DMS53 treated with DMSO at 0.1 percent for 48 hours (cell line): Measurements from ENCODE around the gene ZNF576.
"Not testable (repeated sequence)": the region's sequence is repeated elsewhere in the genome, so short reads cannot be mapped to it uniquely, and the experiment has no call there.

Experiments used
- DNase-seq: peaks from one replicate; lab custom pipeline; 2025; ENCODE audit not compliant: unreplicated experiment; lab: John Stamatoyannopoulos, UW

Gene ZNF576

DNA sequence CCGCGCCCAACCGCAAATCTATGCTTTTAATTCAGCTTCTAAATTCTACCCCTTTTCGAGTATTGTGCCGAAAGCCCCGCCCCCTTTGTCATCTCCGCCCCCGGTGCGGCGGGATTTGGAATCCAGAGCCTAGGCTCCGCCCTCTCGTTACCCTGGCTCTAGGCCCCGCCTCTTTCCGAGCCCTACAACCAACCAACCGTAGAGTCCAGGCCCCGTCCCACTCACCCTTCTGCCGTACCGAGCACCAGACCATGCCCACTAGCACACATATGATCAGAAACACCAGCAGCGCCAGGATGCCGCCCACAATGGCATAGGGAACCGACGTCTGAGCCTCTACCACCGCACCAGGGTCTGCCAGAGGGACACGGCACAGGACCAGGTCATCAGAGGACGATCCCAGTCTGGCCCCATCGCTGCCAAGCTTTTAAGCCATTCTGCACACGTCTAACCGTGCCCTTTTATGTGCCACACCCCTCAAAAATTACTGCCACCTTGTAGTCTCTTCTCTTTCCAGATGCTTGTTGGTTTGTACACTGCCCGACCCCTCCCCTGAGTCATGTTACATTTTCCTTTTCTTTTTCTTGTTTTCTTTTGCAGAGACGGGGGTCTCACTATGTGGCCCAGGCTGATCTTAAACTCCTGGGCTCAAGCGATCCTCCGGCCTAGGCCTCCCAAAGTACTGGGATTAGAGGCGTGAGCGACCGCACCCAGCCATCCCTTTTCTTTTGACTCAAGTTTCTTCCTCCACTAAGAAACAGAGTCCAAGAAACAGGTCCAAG, 27.7 kb downstream of the ZNF576 start:
- DNase-seq: no peak

DNA sequence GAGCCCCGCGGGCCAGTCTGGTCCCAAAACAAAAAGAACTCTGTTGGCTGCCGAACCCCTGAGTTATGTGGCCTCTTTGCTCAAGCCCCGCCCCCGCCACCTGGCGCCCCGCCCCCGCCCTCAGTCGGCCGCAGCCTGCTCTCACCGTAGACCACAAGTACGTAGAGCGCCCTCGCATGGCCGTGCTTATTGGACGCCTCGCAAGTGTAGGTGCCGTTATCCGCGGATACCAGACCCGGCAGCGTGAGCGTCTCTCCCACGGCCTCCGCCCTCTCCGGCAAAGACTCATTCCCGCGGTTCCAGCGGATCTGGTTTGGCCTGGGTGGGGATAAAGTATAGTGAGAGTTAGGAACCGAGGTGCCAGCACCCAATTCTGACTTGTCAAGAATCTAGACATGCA, 28.5 kb downstream of the ZNF576 start:
- no peak for DNase-seq

DNA sequence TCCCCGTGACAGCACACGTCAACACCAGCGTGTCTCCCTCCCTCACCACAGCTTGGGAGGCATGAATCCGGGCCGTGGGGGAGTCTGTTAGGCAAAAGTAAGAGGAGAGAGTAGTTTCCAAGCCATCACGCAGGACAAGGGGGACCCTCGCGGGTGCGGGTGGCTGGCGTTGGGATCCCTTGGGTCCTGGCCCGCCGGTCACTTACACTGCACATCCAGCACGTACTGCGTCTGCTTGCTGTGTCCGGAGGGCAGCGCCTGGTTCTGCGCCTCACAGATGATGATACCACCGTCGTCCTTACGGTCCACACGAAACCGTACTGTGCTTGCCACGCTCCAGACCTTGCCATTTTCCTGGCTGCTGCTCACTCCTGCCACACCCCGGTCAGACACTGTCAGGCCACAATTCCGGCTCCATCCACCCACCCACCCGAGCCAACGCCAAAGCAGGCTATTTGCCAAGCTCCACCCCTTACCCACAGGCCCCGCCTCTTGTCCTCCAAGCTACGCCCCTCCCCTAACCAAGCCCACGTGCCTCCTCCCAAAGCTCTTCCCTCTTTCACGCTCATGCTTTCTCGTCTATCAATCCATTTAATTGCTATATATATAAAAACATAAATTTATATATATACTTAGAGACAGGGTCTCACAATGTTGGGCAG, 29.7 kb downstream of the ZNF576 start:
- no peak for DNase-seq

DNA sequence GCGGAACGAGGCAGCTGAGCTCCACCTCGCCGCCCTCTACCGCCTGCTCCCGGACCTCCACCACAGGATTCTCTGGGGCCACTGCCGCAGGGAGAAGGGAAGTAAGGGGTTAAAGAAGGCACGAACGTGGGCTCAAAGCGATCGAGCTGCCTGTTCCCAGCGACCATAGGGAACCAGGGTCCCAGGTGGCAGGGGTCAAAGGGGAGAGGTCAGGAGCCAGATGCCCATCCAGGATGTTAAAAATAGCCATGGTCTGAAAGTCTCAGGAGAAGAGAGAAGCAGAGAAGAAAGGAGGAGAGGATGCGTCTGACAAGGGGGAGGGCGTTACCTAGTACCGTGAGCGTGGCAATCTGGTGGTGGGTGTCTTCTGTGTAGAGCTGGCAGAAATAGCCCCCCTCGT, 30.4 kb downstream of the ZNF576 start:
- DNase-seq: no peak

DNA sequence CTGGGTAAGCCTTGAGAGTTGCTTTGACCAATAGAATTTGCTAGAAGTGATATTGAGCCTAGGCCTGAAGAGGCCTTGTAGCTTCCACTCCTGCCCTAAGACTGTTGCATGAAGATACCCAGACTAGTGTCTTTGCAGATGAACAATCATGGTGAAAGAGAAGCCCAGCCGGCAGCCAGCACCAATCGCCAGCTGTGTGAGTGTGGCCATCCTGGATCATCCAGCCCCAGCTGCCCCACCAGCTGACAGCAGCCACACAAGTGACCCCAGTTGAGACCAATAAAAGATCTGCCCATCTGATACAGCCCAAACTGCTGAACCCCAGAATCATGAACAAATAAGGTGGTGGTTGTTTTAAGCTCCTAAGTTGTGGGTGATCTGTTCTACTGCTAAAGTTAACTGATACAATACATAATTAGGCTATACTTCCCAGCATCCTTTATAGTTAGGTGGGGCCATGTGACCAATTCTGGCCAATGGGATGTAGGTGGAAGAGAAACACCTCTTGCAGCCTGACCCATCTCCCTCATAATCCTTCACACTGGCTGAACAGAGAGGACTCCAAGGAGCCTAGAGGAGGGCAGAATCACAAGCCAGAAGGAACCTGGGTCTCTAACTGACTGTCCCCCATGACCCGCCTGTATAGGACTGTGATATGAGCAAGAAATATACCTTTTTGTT, 32.4 kb downstream of the ZNF576 start:
- DNase-seq: no peak

DNA sequence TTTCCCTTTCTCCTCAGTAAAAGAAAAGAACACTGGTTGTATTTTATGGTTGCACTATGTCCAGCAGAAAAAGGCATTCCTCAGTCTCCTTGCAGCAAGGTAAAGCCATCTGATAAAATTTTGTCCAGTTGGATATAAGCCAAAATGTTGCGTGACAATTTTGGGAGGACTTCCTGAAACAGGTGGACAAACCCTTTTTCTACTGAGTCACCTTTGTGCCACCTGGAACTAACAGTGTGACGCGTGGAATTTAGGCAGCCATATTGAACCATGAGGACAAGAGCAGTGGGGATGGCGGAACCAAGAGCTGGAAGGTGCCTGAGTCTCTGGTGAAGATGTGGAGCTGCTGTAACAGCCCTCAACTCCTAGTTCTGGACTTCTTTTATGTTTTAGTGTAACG, 35.1 kb downstream of the ZNF576 start:
- no peak for DNase-seq

DNA sequence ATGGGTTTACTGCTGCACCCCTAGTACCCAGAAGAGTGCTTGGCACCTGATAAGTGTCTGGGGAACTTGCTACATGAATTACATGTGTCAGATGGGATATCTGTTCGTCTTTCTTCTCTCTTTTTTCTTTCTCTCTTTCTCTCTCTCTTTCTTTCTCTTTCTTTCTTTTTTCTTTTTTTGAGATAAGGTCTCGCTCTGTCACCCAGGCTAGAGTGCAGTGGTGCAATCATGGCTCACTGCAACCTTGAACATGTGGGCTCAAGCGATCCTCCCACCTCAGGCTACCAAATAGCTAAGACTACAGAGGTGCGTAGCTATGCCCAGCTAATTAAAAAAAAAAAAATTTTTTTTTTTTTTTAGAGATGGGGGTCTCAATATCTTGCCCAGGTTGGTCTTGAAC, 37.1 kb downstream of the ZNF576 start:
- DNase-seq: no peak

DNA sequence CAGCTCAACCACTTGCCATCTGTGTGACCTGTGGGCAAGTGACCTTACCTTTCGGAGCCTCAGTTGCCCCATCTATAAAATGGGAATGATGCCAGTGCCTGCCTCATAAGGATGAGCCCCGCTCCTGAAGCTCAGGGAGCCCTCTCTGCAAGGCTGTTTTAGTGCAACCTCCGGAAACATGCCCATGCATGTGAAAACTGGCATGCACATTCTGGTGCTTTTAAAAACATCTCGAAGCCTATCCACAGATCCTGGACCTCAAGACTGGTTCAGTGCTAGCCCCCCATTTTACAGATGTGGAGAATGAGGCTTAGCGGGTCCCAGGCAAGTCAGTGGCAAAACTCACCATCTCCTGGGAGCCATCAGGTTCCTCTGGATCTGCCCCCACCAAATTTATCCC, 37.7 kb downstream of the ZNF576 start:
- DNase-seq: no peak

DNA sequence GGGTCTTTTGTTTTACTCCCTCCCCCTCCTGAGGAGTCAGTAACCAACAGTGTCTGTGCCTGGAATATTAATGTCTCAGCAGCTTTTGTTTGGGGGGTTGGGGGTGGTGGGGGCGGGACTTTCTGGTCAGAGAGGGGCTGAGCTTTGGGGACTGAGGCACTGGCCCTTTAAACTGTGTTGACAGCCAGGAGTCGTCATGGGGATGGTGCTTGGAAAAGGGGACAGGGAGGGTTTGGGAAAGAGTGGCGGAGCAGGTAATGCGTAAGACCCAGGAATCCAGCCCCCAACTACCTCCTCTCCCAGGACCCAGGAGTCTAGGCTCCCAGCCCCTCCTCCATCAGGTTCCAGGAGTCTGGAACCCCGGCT, 38.1 kb downstream of the ZNF576 start:
- DNase-seq: no peak

DNA sequence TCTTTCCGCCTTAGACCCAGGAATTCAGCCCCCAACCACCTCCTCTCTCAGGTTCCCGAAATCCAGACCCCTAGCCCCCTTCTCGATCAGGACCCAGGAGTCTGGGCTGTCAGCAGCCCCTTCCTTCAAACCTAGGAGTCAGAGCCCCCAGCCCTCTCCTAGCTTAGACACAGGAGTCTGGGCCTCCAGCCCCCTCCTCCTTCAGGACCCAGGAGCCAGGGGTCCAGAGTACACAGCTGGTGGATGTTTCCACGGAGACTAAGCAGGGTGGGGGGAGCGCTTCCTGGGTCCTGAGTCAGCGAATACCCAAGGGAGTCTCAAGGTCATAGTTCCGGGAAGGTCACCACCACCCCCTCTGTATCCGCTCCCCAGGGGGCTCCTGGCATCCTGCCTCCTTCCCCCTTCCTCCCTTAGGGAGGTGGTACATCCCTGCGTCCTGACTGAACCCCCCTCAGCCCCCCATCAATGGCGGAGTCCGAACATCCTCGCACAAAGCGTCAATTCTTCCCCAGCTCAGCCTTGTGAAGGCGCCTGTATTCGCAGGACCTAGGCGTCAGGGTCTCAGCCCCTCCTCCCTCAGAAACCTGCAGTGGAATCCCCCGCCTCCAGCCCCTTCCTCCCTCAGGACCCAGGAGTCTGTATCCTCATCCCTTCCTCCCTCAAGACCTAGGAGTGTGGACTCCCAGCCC, 38.6 kb downstream of the ZNF576 start:
- DNase-seq: no peak

DNA sequence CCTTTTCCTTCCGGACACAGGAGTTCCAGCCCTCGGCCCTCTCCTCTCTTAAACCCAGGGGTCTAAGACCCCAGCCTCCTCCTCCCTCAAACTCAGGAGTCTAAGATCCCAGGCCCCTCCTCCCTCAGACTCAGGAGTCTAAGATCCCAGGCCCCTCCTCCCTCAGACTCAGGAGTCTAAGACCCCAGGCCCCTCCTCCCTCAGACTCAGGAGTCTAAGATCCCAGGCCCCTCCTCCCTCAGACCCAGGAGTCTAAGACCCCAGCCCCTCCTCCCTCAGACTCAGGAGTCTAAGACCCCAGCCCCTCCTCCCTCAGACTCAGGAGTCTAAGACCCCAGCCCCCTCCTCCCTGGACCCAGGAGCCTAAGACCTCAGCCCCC, 39.2 kb downstream of the ZNF576 start:
- DNase-seq: not testable (repeated sequence)

DNA sequence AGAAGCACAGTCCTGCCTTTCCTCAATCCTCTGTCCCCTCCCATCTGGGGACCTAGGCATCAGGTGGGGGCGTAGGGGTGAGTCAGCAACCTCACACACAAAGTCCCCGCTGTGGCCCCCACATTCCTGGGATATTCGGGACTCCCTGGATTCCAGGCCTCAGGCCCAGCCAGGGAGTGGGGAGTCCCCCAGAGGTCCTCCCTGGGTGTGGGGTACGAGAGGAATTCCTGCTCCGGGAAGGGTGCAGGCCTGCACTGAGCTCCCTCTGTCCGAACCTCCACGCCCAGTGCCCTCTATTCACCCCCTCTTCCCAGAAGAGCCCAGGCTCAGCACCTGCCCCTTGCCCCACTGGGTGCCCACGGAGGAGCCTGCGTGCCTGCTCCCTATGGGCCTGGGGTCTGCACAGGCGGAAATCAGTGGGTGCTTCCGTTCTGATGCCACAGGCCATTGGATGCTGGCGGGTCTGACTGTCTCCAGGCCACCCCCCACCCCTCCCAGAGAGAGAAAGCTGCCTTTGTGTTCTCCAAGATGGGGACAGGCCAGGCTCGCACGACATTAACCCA, 39.8 kb downstream of the ZNF576 start:
- no peak for DNase-seq

DNA sequence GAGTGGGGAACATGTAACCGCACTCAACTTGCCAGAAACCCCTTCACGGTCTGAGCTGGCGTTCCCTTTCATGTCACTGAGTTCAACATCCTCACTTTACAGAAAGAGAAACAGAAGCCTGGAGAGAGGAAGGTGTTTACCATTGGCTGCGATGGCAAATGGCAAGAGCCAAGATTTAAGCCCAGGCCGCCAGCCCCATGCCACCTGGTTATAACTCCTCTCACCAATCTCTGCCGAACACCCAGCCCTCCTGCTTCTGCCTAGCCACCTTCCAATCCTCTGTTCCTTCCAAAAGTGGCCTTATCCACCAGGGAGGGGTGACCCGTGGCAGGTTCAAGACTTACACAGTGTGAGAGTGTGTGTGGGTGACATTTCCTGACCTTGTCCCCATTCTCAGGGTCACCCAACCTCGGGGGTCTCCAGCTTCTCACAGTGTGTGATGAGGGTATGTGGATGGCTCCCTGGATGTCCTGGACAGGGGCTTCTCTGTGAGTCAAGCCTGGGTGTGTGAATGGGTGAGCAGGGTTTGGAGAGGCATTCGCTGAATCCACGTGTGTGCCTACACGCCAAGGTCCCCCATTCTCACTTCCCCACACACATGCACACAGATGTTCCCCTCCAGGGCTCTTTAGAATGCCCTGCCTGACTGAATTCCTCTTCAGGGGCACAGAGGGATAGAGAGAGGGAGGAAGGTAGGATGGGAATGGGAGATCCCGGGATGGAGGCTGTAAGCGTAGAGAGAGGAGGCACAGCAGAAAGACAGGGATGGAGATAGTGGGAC, 42.0 kb downstream of the ZNF576 start:
- DNase-seq: no peak

DNA sequence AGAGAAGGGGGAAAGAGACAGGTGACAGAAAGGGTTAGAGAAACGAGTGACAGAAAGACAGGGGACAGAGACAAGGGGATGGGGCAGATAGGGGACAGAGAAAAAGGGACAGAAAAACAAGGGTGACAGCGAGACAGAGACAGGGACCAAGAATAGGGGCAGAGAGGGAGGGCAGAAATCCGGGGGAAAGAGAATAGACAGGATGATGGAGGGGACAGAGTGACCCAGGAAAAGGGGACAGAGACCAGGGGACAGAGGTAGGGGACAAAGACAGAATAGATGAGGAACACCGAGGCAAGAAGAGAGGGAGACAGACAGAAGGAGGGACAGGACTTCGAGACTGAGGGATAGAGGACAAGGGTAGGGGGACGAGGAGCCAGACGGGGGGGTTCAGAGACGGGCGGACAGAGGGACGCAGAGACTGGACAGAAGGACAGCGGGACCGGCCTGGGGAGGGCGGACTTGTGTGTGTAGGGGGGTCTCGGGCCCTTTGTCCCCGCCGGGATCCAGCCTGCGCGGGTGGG, 42.7 kb downstream of the ZNF576 start:
- DNase-seq: no peak

DNA sequence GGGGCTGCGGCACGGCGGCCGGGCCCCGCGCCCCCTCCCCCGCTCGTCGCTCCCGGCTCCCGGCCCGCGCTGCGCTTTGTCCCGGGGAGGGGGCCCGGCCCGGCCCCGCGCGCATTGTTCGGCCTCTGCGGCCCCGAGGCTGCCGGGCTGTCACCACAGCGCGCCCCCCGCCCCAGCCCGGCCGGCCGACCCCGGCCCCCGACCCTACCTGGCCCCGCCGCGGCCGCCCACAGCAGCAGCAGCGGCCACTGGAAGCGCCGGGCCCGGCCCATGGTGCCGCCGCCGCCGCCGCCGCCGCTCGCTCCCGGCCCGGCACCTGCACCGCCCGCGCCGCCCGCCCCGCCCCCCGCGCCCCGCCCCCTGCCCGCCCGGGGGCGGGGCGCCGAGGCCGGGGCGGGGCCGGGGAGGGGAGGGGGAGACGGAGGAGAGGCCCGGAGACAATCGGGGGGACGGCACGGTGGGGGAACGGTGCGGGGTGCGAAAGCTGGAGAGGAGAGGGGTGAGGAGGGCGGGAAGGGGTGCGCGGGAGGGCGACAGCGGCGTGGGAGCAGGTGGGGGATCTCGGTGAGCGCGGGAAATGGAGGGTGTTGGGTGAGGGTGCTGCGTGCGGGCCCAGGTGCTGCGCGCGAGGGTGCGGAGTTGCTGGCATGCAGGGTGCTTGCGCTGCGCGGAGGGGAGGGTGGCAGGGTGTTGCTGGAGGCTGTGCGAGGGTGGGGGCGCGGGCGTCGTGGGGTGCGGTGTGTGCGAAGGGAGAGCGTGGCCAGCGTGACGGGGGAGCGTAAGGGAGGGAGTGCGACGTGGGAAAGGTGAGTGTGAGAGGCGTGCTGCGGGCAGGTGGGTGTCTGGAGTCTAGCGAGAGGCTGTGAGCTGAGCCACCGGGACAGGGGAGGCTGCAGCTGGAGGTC, 43.4 kb downstream of the ZNF576 start, which contains the start of gene CADM4:
Gene CADM4 (minus strand): TSS at position 332 of the 905 bp plus-strand sequence. CDS start 60 bp downstream, at position 272.
- peak; percentile 19 for DNase-seq

DNA sequence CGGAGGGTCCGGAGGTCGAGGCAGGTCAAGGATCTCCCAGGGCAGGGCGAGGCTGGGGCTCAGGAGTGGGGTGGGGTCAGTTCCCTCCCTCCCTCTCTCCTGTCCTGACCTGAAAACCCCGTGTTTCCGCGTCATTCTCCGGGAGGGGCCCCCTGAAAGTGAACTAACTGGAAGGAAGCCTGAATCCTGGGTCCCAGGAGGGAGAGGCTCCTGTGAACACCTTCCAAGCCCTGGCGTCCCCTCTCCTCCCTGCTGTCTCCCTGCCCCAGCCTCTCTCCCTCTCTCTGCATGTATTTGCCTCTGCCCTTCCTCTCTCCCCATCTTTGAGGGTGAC, 44.0 kb downstream of the ZNF576 start:
- DNase-seq: no peak

DNA sequence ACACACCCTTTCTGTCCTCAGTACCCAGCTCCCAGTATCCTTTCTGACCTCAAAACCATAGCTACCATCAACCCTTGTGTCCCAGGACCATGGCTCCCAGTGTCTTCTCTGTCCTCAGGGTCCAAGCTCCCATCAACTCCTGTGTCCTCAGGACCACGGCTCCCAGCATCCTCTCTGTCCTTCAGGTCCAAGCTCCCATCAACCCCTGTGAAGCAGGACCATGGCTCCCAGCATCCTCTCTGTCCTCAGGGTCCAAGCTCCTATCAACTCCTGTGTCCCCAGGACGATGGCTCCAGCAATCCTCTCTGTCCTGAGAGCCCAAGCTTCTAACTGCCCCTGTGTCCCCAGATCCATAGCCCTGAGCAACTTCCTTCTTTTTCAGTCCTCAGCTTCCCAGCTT, 44.9 kb downstream of the ZNF576 start:
- no peak for DNase-seq

DNA sequence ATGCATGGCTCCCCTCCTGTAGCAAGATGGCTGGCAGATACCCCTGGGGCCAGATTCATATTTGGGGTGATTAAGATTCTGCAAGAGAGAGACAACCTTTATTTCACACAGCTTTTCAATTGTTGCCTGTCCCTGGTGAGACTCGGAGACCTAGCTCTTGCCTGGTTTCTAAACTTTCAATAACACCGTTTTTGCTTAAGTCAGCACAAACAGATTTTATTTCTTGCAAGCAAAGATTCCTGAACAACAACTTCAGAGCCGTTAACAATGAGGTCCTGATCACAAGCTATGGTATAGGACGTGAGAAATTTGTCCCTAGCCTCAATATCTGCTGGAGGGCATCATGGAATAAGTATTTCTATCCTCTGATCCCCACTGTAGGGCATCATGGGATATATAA, 46.1 kb downstream of the ZNF576 start:
- no peak for DNase-seq

DNA sequence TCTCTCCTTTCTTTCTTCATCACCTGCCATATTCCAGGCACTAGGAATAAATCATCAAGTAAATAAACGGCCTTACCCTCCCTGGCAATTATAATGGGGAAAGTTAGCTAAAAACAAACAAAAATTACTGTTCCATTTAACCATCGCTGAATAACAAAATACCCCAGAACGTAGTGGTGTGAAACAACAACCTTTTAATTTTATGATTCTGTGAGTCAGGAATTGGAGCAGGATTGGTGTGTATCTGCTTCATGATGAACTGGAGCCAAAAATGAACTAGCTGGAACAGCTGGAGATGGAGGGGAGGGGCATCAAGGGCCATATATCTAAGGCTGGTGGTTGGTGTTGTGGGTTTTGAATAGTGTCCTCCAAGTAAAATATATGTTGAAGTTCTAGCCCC, 46.9 kb downstream of the ZNF576 start:
- DNase-seq: no peak
